Subcutaneous abdominal adipose tissue (tissue), 5 donors: ENCODE measurements around the gene IPPK.

Experiments used
- H3K27ac ChIP-seq: one replicate; pipeline ENCODE4 v1.7.0; 2013; ENCODE audit warnings: low read depth, mild to moderate bottlenecking, inconsistent platforms, low read length, moderate library complexity
- H3K27me3 ChIP-seq, 5 donors: one replicate each; pipeline ENCODE4 v1.7.0; 2013; ENCODE audit warnings: low read length in 5 of 5, inconsistent platforms in 1 of 5; ENCODE audit not compliant: control insufficient read depth in 5 of 5, insufficient read depth in 4 of 5
- H3K36me3 ChIP-seq, 5 donors: one replicate each; pipeline ENCODE4 v1.7.0; 2013; ENCODE audit warnings: low read length in 5 of 5; ENCODE audit not compliant: control insufficient read depth in 5 of 5, insufficient read depth in 5 of 5
- H3K4me1 ChIP-seq, 5 donors: one replicate each; pipeline ENCODE4 v1.7.0; 2013; ENCODE audit warnings: low read length in 5 of 5, mild to moderate bottlenecking in 3 of 5, moderate library complexity in 1 of 5; ENCODE audit not compliant: control insufficient read depth in 5 of 5, insufficient read depth in 5 of 5
- H3K4me3 ChIP-seq, 5 donors: one replicate each; pipeline ENCODE4 v1.7.0; 2013; ENCODE audit warnings: low read length in 5 of 5, low read depth in 1 of 5
- H3K9ac ChIP-seq, 5 donors: one replicate each; pipeline ENCODE4 v1.7.0; 2013; ENCODE audit warnings: low read length in 5 of 5, mild to moderate bottlenecking in 4 of 5, moderate library complexity in 3 of 5
- H3K9me3 ChIP-seq, 5 donors: one replicate each; pipeline ENCODE4 v1.7.0; 2013; ENCODE audit warnings: low read length in 5 of 5; ENCODE audit not compliant: control insufficient read depth in 5 of 5
- donor health status: healthy.
- donor health status: healthy.
- donor health status: healthy.
- donor health status: healthy.
- donor health status: healthy.

IPPK gene

GRCh38 chr9:92640398-92641091 is 29.4 kb downstream of the IPPK start:
- no peaks in the 10 kb centered on the region for H3K9me3 ChIP-seq
- no peak overlapping the region for H3K27ac ChIP-seq
- H3K36me3 ChIP-seq = peaks cover 18 to 99% (median 84%) of the 10 kb centered on the region in 5 donors
- H3K4me1 ChIP-seq = no peaks in the 10 kb centered on the region
- no peak overlapping the region for H3K4me3 ChIP-seq
- H3K27me3 ChIP-seq = no peaks in the 10 kb centered on the region
- no peak overlapping the region for H3K9ac ChIP-seq

- H3K27me3 ChIP-seq = no peaks in the 10 kb centered on the region
- no peak overlapping the region for H3K9ac ChIP-seq
- H3K27ac ChIP-seq = no peak overlapping the region
- peaks cover 0 to 2% (median 0%) of the 10 kb centered on the region in 5 donors for H3K4me1 ChIP-seq
- H3K4me3 ChIP-seq = no peak overlapping the region
- H3K36me3 ChIP-seq = peaks cover 15 to 98% (median 87%) of the 10 kb centered on the region in 5 donors
- no peaks in the 10 kb centered on the region for H3K9me3 ChIP-seq
Observed at GRCh38 chr9:92639791-92640271, 30.1 kb downstream of the IPPK start.

GRCh38 chr9:92639124-92639523 is 30.8 kb downstream of the IPPK start:
- Histone ChIP-seq H3K4me1 (peaks cover 0 to 9% (median 6%) of the 10 kb centered on the region in 5 donors), H3K4me3 (no peak overlapping the region), H3K27ac (no peak overlapping the region), H3K36me3 (peaks cover 11 to 97% (median 81%) of the 10 kb centered on the region in 5 donors), H3K9ac (no peak overlapping the region), H3K27me3 (no peaks in the 10 kb centered on the region), H3K9me3 (no peaks in the 10 kb centered on the region)

- H3K9ac ChIP-seq = no peak overlapping the region
- H3K36me3 ChIP-seq = peaks cover 8 to 97% (median 81%) of the 10 kb centered on the region in 5 donors
- H3K27ac ChIP-seq = no peak overlapping the region
- H3K4me3 ChIP-seq = no peak overlapping the region
- H3K4me1 ChIP-seq = peaks cover 0 to 9% (median 9%) of the 10 kb centered on the region in 5 donors
- no peaks in the 10 kb centered on the region for H3K9me3 ChIP-seq
- no peaks in the 10 kb centered on the region for H3K27me3 ChIP-seq
Observed at GRCh38 chr9:92638621-92639101, 31.3 kb downstream of the IPPK start.

GRCh38 chr9:92637886-92638620 is 31.9 kb downstream of the IPPK start:
- Histone ChIP-seq H3K27me3 (no peaks in the 10 kb centered on the region), H3K27ac (no peak overlapping the region), H3K4me1 (peaks cover 0 to 9% (median 9%) of the 10 kb centered on the region in 5 donors), H3K9me3 (no peaks in the 10 kb centered on the region), H3K9ac (no peak overlapping the region), H3K4me3 (no peak overlapping the region), H3K36me3 (peaks cover 2 to 96% (median 80%) of the 10 kb centered on the region in 5 donors)

GRCh38 chr9:92637326-92637725 is 32.6 kb downstream of the IPPK start:
- no peak overlapping the region for H3K9ac ChIP-seq
- no peak overlapping the region for H3K4me3 ChIP-seq
- H3K9me3 ChIP-seq = no peaks in the 10 kb centered on the region
- H3K27ac ChIP-seq = no peak overlapping the region
- peaks cover 0 to 96% (median 75%) of the 10 kb centered on the region in 5 donors for H3K36me3 ChIP-seq
- no peaks in the 10 kb centered on the region for H3K27me3 ChIP-seq
- peaks cover 0 to 9% (median 9%) of the 10 kb centered on the region in 5 donors for H3K4me1 ChIP-seq

- Histone ChIP-seq H3K36me3 (peaks cover 3 to 95% (median 75%) of the 10 kb centered on the region in 5 donors), H3K9ac (no peak overlapping the region), H3K4me3 (no peak overlapping the region), H3K9me3 (no peaks in the 10 kb centered on the region), H3K4me1 (peaks cover 0 to 9% (median 9%) of the 10 kb centered on the region in 5 donors), H3K27ac (no peak overlapping the region), H3K27me3 (no peaks in the 10 kb centered on the region)
Observed at GRCh38 chr9:92636627-92637026, 33.3 kb downstream of the IPPK start.

GRCh38 chr9:92635760-92636159 is 34.2 kb downstream of the IPPK start:
- Histone ChIP-seq H3K36me3 (peaks cover 3 to 90% (median 70%) of the 10 kb centered on the region in 5 donors), H3K4me1 (peaks cover 0 to 9% (median 9%) of the 10 kb centered on the region in 5 donors), H3K27me3 (no peaks in the 10 kb centered on the region), H3K9ac (no peak overlapping the region), H3K4me3 (no peak overlapping the region), H3K27ac (no peak overlapping the region), H3K9me3 (no peaks in the 10 kb centered on the region)

GRCh38 chr9:92634712-92635605 is 35.0 kb downstream of the IPPK start:
- H3K36me3 ChIP-seq = peaks cover 6 to 83% (median 64%) of the 10 kb centered on the region in 5 donors
- H3K4me1 ChIP-seq = peaks cover 0 to 9% (median 9%) of the 10 kb centered on the region in 5 donors
- peak overlapping the region in 3 of 5 donors; percentile 20 to 49 (median 35) for H3K4me3 ChIP-seq
- H3K27me3 ChIP-seq = no peaks in the 10 kb centered on the region
- H3K27ac ChIP-seq = no peak overlapping the region
- no peak overlapping the region for H3K9ac ChIP-seq
- H3K9me3 ChIP-seq = peaks cover 0 to 2% (median 0%) of the 10 kb centered on the region in 5 donors
